ENCODE measurements around the gene CRELD1. TPM values are rescaled to one million over a fixed set of nuclear protein-coding genes. Genes with fewer than 3 reads are reported as not detected.

The CRELD1 gene
- total and polyA plus RNA-seq, 2 of the 13 experiments (the other 11 are each of a cell fraction or from before 2014, with no cell fraction given), result 27.1 to 61.9 TPM

GRCh38 chr3:9947025-9947995 lies 13.7 kb downstream of the CRELD1 start (continued):
- TF ChIP-seq GZF1 (CRISPR knock-in tag; IDR thresholded peaks at IDR 0.05) (no peak), ZNF3 (CRISPR knock-in tag; IDR thresholded peaks at IDR 0.05) (no peak), ZNF230 (CRISPR knock-in tag; IDR thresholded peaks at IDR 0.05) (peak; percentile 75), ESRRA (CRISPR knock-in tag; IDR thresholded peaks at IDR 0.05; ENCODE audit: low read depth) (peak; percentile 56; the same call in 1 of the 2 replicates), PAXIP1 (CRISPR knock-in tag; conservative IDR thresholded peaks at IDR 0.05) (peak; percentile 30; the same call in 1 of the 2 replicates), ZBTB10 (CRISPR knock-in tag; IDR thresholded peaks at IDR 0.05; ENCODE audit: borderline replicate concordance) (0 out of 2 replicates have a peak, but pooled peaks have one; percentile 51), FOXK2 (IDR thresholded peaks at IDR 0.05) (no peak; the same call in 1 of the 2 replicates), ARID3A (IDR thresholded peaks at IDR 0.05; ENCODE audit: low read depth, low read length) (no peak), MYPOP (CRISPR knock-in tag; IDR thresholded peaks at IDR 0.05) (peak; percentile 77), ZNF713 (CRISPR knock-in tag; IDR thresholded peaks at IDR 0.05) (no peak), TEF (CRISPR knock-in tag; IDR thresholded peaks at IDR 0.05) (no peak), PREB (CRISPR knock-in tag; IDR thresholded peaks at IDR 0.05) (peak; percentile 75; the same call in 1 of the 2 replicates), KAT7 (CRISPR knock-in tag; IDR thresholded peaks at IDR 0.05; ENCODE audit: borderline replicate concordance) (peak; percentile 18; the same call in 1 of the 2 replicates), ZNF33B (CRISPR knock-in tag; IDR thresholded peaks at IDR 0.05) (peak; percentile 88), PAX8 (CRISPR knock-in tag; IDR thresholded peaks at IDR 0.05; ENCODE audit: borderline replicate concordance) (0 out of 2 replicates have a peak, but pooled peaks have one; percentile 37), KMT2A (CRISPR knock-in tag; IDR thresholded peaks at IDR 0.05) (peak; percentile 88)
